ENCODE measurements around the gene CDH22.

The CDH22 gene

DNA sequence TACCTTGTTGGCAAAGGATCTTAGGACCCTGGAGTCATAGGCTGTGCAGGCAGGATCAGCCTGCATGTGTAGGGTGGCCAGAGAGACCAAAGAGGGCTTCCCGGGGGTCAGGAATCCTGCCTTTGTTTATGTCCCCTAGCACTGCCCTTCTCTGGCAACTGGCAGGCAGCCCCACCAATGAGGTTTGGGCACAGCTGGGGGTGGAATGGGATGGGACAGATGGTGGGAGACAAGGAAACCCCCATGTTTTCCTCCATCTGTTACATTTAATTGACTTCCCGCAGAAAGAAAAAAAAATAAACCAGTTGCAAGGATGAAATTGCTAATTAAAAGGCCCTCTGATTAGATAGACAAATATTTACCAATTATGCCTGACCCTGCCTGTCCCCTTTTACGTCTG, 162.6 kb downstream of the CDH22 start:
- TF ChIP-seq, protein P1, sequence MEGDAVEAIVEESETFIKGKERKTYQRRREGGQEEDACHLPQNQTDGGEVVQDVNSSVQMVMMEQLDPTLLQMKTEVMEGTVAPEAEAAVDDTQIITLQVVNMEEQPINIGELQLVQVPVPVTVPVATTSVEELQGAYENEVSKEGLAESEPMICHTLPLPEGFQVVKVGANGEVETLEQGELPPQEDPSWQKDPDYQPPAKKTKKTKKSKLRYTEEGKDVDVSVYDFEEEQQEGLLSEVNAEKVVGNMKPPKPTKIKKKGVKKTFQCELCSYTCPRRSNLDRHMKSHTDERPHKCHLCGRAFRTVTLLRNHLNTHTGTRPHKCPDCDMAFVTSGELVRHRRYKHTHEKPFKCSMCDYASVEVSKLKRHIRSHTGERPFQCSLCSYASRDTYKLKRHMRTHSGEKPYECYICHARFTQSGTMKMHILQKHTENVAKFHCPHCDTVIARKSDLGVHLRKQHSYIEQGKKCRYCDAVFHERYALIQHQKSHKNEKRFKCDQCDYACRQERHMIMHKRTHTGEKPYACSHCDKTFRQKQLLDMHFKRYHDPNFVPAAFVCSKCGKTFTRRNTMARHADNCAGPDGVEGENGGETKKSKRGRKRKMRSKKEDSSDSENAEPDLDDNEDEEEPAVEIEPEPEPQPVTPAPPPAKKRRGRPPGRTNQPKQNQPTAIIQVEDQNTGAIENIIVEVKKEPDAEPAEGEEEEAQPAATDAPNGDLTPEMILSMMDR (IDR thresholded peaks at IDR 0.05; ENCODE audit: insufficient read depth, missing control alignments): no peak
- DNase-seq (ENCODE audit: insufficient read length, low spot score): no peak
- FAIRE-seq: no peak

DNA sequence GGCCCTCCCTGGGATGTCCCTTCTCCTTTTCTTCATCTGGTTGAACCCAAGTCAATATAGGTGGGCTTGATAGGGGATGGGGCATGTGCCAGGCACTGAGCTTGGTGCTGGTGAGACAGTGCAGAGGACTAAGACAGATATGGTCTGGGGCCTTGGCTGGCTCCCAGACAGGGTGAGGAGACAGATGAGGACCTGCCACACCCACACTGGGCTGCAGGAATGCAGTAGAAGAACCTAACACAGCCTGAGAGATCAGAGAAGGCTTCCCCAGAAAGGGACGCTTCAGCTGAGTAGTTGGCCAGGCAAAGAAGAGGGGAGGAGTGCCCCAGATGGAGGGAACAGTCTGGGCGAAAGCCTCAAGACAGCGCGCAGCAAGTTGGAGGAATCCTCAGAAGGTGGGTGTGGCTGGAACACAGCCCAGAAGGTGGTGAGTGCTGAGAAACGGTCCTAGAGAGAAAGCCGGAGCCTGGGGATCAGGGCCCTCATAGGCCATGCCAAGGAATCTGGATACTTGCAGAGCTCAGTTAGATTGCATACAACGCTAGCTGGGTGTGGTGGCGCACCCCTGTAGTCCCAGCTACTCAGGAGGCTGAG, 163.8 kb downstream of the CDH22 start:
- no peak for FAIRE-seq
- no peak for DNase-seq (ENCODE audit: insufficient read length, low spot score)
- TF ChIP-seq, protein P1 (IDR thresholded peaks at IDR 0.05; ENCODE audit: insufficient read depth, missing control alignments): no peak

DNA sequence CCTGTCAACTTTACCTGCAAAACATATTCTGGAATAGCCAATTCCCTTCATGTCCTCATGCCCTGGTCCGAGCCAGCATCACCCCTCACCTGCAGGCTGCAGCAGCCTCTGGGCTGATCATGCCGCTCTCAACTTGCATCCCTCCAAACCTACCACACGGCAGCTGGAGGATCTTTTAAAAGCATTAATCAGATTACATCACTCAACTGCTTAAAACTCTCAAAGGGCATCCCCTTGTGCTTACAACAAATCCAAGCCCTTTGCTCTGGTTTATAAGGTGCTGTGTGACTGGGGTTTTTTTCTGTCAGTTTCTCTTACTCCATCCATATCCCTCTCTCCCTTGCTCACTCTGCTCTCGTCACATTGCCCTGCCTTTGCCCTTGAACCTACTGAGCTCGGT, 166.2 kb downstream of the CDH22 start:
- peak; percentile 21 for FAIRE-seq

DNA sequence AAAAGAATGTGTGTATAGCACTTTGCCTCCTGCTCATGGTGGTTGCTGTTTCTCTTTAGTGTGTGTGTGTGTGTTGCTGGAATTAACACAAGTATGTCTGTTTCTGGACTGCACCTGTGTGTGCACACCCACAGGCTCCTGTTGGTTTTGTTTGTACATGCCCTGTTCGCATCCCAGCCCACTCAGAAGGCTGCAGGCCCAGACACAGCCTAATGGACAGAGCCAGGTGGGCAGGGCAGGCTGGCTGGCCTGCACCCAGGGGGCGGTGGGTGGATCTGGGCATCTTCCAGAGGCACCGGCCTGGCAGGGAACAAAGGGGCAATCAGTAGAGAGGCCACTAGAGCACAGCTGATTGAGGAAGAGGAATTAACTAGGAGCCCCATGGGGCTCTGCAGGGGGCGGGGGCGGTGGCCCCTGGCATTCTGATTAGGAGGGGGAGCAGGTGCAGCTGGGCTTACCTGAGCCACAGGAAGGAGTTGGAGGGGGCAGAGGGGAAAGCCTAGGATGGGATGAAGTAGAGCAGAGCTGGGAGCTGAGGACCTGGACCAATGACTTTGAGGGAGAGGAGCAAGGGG, 168.3 kb downstream of the CDH22 start:
- FAIRE-seq: no peak
- TF ChIP-seq, protein P1 (IDR thresholded peaks at IDR 0.05; ENCODE audit: insufficient read depth, missing control alignments): no peak
- DNase-seq (ENCODE audit: insufficient read length, low spot score): no peak

More for the DNA sequence above, 166.2 kb downstream of the CDH22 start:
- TF ChIP-seq, protein P1 (IDR thresholded peaks at IDR 0.05; ENCODE audit: insufficient read depth, missing control alignments): no peak
- DNase-seq (ENCODE audit: insufficient read length, low spot score): peak; percentile 65

DNA sequence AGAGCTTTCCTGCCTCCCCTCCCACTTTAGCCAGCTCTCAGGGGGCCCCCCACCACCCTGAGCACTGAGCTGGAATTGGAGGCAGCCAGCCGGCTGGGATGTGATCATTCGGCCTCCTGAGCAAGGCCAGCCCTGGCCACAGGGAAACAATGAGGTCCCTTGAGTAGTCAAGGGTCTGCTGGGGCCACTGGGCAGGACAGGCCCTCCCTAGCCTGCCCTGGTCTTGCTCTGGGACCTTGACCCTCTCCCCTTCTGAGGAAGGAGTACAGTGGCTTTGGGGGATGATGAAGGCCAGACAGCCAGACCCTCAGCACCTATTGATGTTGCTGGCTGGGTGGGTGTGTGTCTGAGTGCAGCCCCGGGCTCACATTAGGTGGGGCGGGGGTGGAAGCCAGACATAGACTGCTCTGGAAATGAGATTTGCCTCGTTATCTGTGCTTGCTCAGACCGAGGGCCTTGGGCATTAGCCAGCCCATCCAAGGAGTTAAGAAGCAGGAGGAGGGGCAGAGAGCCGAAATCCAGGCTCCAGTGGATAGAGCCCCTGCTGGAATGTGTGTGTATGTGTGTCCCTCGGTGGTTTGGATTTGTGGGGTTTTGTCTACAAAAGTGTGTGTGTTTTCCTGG, 168.9 kb downstream of the CDH22 start:
- FAIRE-seq (no peak), DNase-seq (ENCODE audit: insufficient read length, low spot score) (no peak)
- TF ChIP-seq, protein P1 (IDR thresholded peaks at IDR 0.05; ENCODE audit: insufficient read depth, missing control alignments): no peak

DNA sequence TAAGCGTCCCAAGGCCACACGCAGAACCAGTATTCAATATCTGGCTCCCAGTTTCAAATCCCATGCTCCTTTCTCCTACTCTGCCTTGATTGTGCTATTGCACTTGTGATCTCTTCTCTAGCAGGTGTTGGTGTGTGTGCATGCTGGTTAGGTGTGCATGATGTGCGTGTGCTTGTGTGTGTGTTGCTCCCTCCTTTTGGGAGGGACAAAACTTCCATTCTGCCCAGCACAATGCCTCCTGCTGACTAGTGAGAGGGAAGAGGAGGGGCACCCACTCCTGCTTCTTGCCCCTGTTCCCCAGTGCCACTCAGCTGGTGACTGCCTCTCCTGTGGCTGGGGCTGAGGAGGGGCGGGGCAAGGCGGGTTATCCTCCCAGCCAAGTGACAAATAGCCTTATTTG, 170.5 kb downstream of the CDH22 start:
- FAIRE-seq (no peak), DNase-seq (ENCODE audit: insufficient read length, low spot score) (no peak)
- TF ChIP-seq, protein P1 (IDR thresholded peaks at IDR 0.05; ENCODE audit: insufficient read depth, missing control alignments): no peak
